Activated CD4-positive, alpha-beta memory T cell treated with anti-CD3 and anti-CD28 coated beads, Interleukin-2, amount 10 ng/mL, durations not matched to agents 7 days and 5 days (primary cell): ENCODE results near the gene CD200R1L. TPM values are rescaled to one million over a fixed set of nuclear protein-coding genes. Genes with fewer than 3 reads are reported as not detected.
A peak's percentile ranks its signal among the peaks of the same experiment; 100 is the strongest.
"Not testable (repeated sequence)": the region's sequence is repeated elsewhere in the genome, so short reads cannot be mapped to it uniquely, and the experiment has no call there.

Experiments
- CTCF ChIA-PET: fragments of 350-600 bp; sonication (Branson Sonifier 250); formaldehyde crosslinking; loops from one replicate; lab custom pipeline; 2021; ENCODE audit warnings: antibody characterized with exemption, inconsistent platforms; lab: Charles Lee
- POLR2A ChIA-PET: fragments of 350-600 bp; sonication (Branson Sonifier 250); formaldehyde crosslinking; loops from one replicate; lab custom pipeline; 2021; ENCODE audit warnings: antibody characterized with exemption; lab: Charles Lee
- DNase-seq: peaks from one replicate; pipeline ENCODE4 v3.0.0-alpha.2; 2020
- H3K27ac Mint-ChIP-seq: one replicate; pipeline ENCODE4 v1.8.0; 2021; ENCODE audit warnings: mild to moderate bottlenecking, mixed read lengths
- H3K27me3 Mint-ChIP-seq: one replicate; pipeline ENCODE4 v1.8.0; 2021; ENCODE audit warnings: mixed read lengths
- H3K36me3 Mint-ChIP-seq: one replicate; pipeline ENCODE4 v1.8.0; 2021; ENCODE audit warnings: low read depth, mixed read lengths
- H3K4me1 Mint-ChIP-seq: one replicate; pipeline ENCODE4 v1.8.0; 2021; ENCODE audit warnings: mixed read lengths
- H3K4me3 Mint-ChIP-seq: one replicate; pipeline ENCODE4 v1.8.0; 2021; ENCODE audit warnings: mild to moderate bottlenecking, mixed read lengths
- H3K9me3 Mint-ChIP-seq: one replicate; pipeline ENCODE4 v1.8.0; 2021; ENCODE audit warnings: mixed read lengths
- total RNA-seq, 2 experiments: library from RNA; stranded (reverse); gene quantifications; one replicate each; pipeline ENCODE4 v1.2.3, GENCODE V29; 2021

Gene CD200R1L
- total RNA-seq, 2 experiments from 2014 or later = not detected

GRCh38 chr3:112857526-112857925 is 10.9 kb upstream of the CD200R1L start:
- Mint-ChIP-seq H3K4me1 (peaks cover 31% of the 10 kb centered on the region), H3K27me3 (no peaks in the 10 kb centered on the region), H3K27ac (peak overlapping the region; percentile 37), H3K36me3 (peaks cover 3% of the 10 kb centered on the region), H3K9me3 (peaks cover 9% of the 10 kb centered on the region), H3K4me3 (no peak overlapping the region)
- POLR2A ChIA-PET = interaction anchor here (0.6 kb wide), 1 partner anchor 10 kb away, joined by 4 read pairs; no protein-coding TSS in a partner anchor
- CTCF ChIA-PET = no interaction called here
- no peak for DNase-seq

GRCh38 chr3:112856537-112856936 is 9.9 kb upstream of the CD200R1L start:
- ChIA-PET POLR2A (interaction anchor here (0.6 kb wide), 1 partner anchor 9 kb away, joined by 4 read pairs; no protein-coding TSS in a partner anchor), CTCF (no interaction called here)
- H3K4me1 Mint-ChIP-seq = peaks cover 31% of the 10 kb centered on the region
- H3K27me3 Mint-ChIP-seq = no peaks in the 10 kb centered on the region
- peak overlapping the region; percentile 42 for H3K27ac Mint-ChIP-seq
- peaks cover 13% of the 10 kb centered on the region for H3K36me3 Mint-ChIP-seq
- H3K9me3 Mint-ChIP-seq = peaks cover 18% of the 10 kb centered on the region
- no peak overlapping the region for H3K4me3 Mint-ChIP-seq
- peak; percentile 33 for DNase-seq

GRCh38 chr3:112855883-112856282 is 9.2 kb upstream of the CD200R1L start:
- DNase-seq = no peak
- no peak overlapping the region for H3K27ac Mint-ChIP-seq
- CTCF ChIA-PET = interaction anchor here (1.3 kb wide), 1 partner anchor 121 kb away, joined by 6 read pairs; no protein-coding TSS in a partner anchor
- peaks cover 18% of the 10 kb centered on the region for H3K36me3 Mint-ChIP-seq
- no peak overlapping the region for H3K4me3 Mint-ChIP-seq
- H3K4me1 Mint-ChIP-seq = peaks cover 31% of the 10 kb centered on the region
- POLR2A ChIA-PET = interaction anchor here (1.0 kb wide), 1 partner anchor 9 kb away, joined by 3 read pairs; no protein-coding TSS in a partner anchor
- H3K9me3 Mint-ChIP-seq = peaks cover 25% of the 10 kb centered on the region
- no peaks in the 10 kb centered on the region for H3K27me3 Mint-ChIP-seq

GRCh38 chr3:112855074-112855473 is 8.4 kb upstream of the CD200R1L start:
- ChIA-PET CTCF (interaction anchor here (1.3 kb wide), 1 partner anchor 120 kb away, joined by 6 read pairs; no protein-coding TSS in a partner anchor), POLR2A (interaction anchor here (1.0 kb wide), 1 partner anchor 8 kb away, joined by 3 read pairs; no protein-coding TSS in a partner anchor)
- H3K27ac Mint-ChIP-seq, H3K4me3 Mint-ChIP-seq, DNase-seq, H3K27me3 Mint-ChIP-seq: not testable (repeated sequence)
- H3K4me1 Mint-ChIP-seq = peaks cover 31% of the 10 kb centered on the region
- H3K9me3 Mint-ChIP-seq = peaks cover 32% of the 10 kb centered on the region
- peaks cover 26% of the 10 kb centered on the region for H3K36me3 Mint-ChIP-seq

GRCh38 chr3:112848196-112848595 is 1.5 kb upstream of the CD200R1L start:
- Mint-ChIP-seq H3K27ac (peak overlapping the region; percentile 73), H3K4me3 (peak overlapping the region; percentile 31), H3K36me3 (peaks cover 39% of the 10 kb centered on the region), H3K9me3 (peaks cover 33% of the 10 kb centered on the region), H3K27me3 (no peaks in the 10 kb centered on the region), H3K4me1 (peaks cover 33% of the 10 kb centered on the region)
- POLR2A ChIA-PET = interaction anchor here (0.7 to 2.2 kb wide), 9 partner anchors 30 to 286 kb away, joined by 3 to 9 read pairs (median 3); partner anchors contain the start of genes ATG3, GTPBP8 and SLC35A5
- CTCF ChIA-PET = no interaction called here
- DNase-seq = no peak

GRCh38 chr3:112847692-112848091 is 1.0 kb upstream of the CD200R1L start:
- peak overlapping the region; percentile 73 for H3K27ac Mint-ChIP-seq
- DNase-seq = peak; percentile 81
- peaks cover 39% of the 10 kb centered on the region for H3K36me3 Mint-ChIP-seq
- POLR2A ChIA-PET = interaction anchor here (0.6 to 2.2 kb wide), 9 partner anchors 8 to 286 kb away, joined by 3 to 9 read pairs (median 3); partner anchors contain the start of genes ATG3, GTPBP8 and SLC35A5
- H3K4me1 Mint-ChIP-seq = peaks cover 33% of the 10 kb centered on the region
- H3K27me3 Mint-ChIP-seq = no peaks in the 10 kb centered on the region
- H3K4me3 Mint-ChIP-seq = peak overlapping the region; percentile 31
- CTCF ChIA-PET = interaction anchor here (0.9 kb wide), 1 partner anchor 15 kb away, joined by 3 read pairs; no protein-coding TSS in a partner anchor
- peaks cover 36% of the 10 kb centered on the region for H3K9me3 Mint-ChIP-seq

GRCh38 chr3:112845772-112846171 is 892 bp downstream of the CD200R1L start:
- H3K4me3 Mint-ChIP-seq = no peak overlapping the region
- H3K27ac Mint-ChIP-seq = no peak overlapping the region
- H3K4me1 Mint-ChIP-seq = peaks cover 33% of the 10 kb centered on the region
- no peaks in the 10 kb centered on the region for H3K27me3 Mint-ChIP-seq
- CTCF ChIA-PET = interaction anchor here (1.4 kb wide), 1 partner anchor 12 kb away, joined by 3 read pairs; no protein-coding TSS in a partner anchor
- H3K9me3 Mint-ChIP-seq = peaks cover 18% of the 10 kb centered on the region
- POLR2A ChIA-PET = no interaction called here
- peaks cover 23% of the 10 kb centered on the region for H3K36me3 Mint-ChIP-seq
- DNase-seq = no peak

- Mint-ChIP-seq H3K9me3 (peaks cover 6% of the 10 kb centered on the region), H3K27ac (no peak overlapping the region), H3K36me3 (no peaks in the 10 kb centered on the region), H3K4me1 (no peaks in the 10 kb centered on the region), H3K4me3 (no peak overlapping the region), H3K27me3 (no peaks in the 10 kb centered on the region)
- DNase-seq = no peak
- ChIA-PET CTCF (no interaction called here), POLR2A (no interaction called here)
Observed at GRCh38 chr3:112829046-112829445, 17.6 kb downstream of the CD200R1L start.

- ChIA-PET POLR2A (no interaction called here), CTCF (interaction anchor here (1.4 kb wide), 1 partner anchor 180 kb away, joined by 4 read pairs; no protein-coding TSS in a partner anchor)
- no peaks in the 10 kb centered on the region for H3K36me3 Mint-ChIP-seq
- no peaks in the 10 kb centered on the region for H3K4me1 Mint-ChIP-seq
- DNase-seq = no peak
- H3K27me3 Mint-ChIP-seq = no peaks in the 10 kb centered on the region
- no peak overlapping the region for H3K4me3 Mint-ChIP-seq
- no peak overlapping the region for H3K27ac Mint-ChIP-seq
- H3K9me3 Mint-ChIP-seq = no peaks in the 10 kb centered on the region
Observed at GRCh38 chr3:112822064-112823055, 24.3 kb downstream of the CD200R1L start.

- H3K4me1 Mint-ChIP-seq = peaks cover 12% of the 10 kb centered on the region
- H3K4me3 Mint-ChIP-seq = no peak overlapping the region
- no peaks in the 10 kb centered on the region for H3K9me3 Mint-ChIP-seq
- no peak for DNase-seq
- ChIA-PET POLR2A (no interaction called here), CTCF (no interaction called here)
- no peaks in the 10 kb centered on the region for H3K36me3 Mint-ChIP-seq
- H3K27me3 Mint-ChIP-seq = no peaks in the 10 kb centered on the region
- no peak overlapping the region for H3K27ac Mint-ChIP-seq
Observed at GRCh38 chr3:112818289-112818688, 28.4 kb downstream of the CD200R1L start.

- ChIA-PET POLR2A (no interaction called here), CTCF (interaction anchor here (1.0 kb wide), 1 partner anchor 175 kb away, joined by 5 read pairs; no protein-coding TSS in a partner anchor)
- no peaks in the 10 kb centered on the region for H3K36me3 Mint-ChIP-seq
- no peaks in the 10 kb centered on the region for H3K27me3 Mint-ChIP-seq
- H3K4me3 Mint-ChIP-seq = no peak overlapping the region
- DNase-seq = no peak
- peaks cover 15% of the 10 kb centered on the region for H3K4me1 Mint-ChIP-seq
- no peaks in the 10 kb centered on the region for H3K9me3 Mint-ChIP-seq
- no peak overlapping the region for H3K27ac Mint-ChIP-seq
Observed at GRCh38 chr3:112817797-112818196, 28.9 kb downstream of the CD200R1L start.

GRCh38 chr3:112817271-112817670 is 29.4 kb downstream of the CD200R1L start:
- Mint-ChIP-seq H3K27ac (no peak overlapping the region), H3K27me3 (no peaks in the 10 kb centered on the region), H3K36me3 (no peaks in the 10 kb centered on the region), H3K4me3 (no peak overlapping the region), H3K4me1 (peaks cover 18% of the 10 kb centered on the region), H3K9me3 (no peaks in the 10 kb centered on the region)
- CTCF ChIA-PET = interaction anchor here (1.0 to 1.9 kb wide), 2 partner anchors 82 to 174 kb away, joined by 5 to 7 read pairs; no protein-coding TSS in a partner anchor
- DNase-seq = no peak
- POLR2A ChIA-PET = no interaction called here
